CD4-positive, alpha-beta memory T cell (primary cell): Measurements from ENCODE around the gene TRAPPC6A. TPM values are rescaled to one million over a fixed set of nuclear protein-coding genes. Genes with fewer than 3 reads are reported as not detected.
A peak's percentile ranks its signal among the peaks of the same experiment; 100 is the strongest.

Experiments
- CTCF ChIA-PET: fragments of 350-600 bp; sonication (Branson Sonifier 250); formaldehyde crosslinking; loops from one replicate; lab custom pipeline; 2021; ENCODE audit warnings: inconsistent platforms; ENCODE audit not compliant: partially characterized antibody; lab: Charles Lee
- POLR2A ChIA-PET: fragments of 350-600 bp; sonication (Branson Sonifier 250); formaldehyde crosslinking; loops from one replicate; lab custom pipeline; 2021; ENCODE audit not compliant: partially characterized antibody; lab: Charles Lee
- DNase-seq, 5 donors: peaks; one replicate each; pipeline versions ENCODE4 v3.0.0 to v3.0.0-alpha.2; 2020 to 2022; ENCODE audit warnings: mixed read lengths in 1 of 5
- H3K27ac ChIP-seq: one replicate; pipeline ENCODE4 v1.7.0; 2013; ENCODE audit warnings: low read depth, low read length
- H3K27me3 ChIP-seq: 2 replicates; pipeline ENCODE4 v1.7.0; 2013; ENCODE audit warnings: mild to moderate bottlenecking, low read length, moderate library complexity; ENCODE audit not compliant: insufficient read depth
- H3K36me3 ChIP-seq: 2 replicates; pipeline ENCODE4 v1.7.0; 2013; ENCODE audit warnings: mild to moderate bottlenecking, low read length, moderate library complexity; ENCODE audit not compliant: insufficient read depth
- H3K4me1 ChIP-seq: 2 replicates; pipeline ENCODE4 v1.7.0; 2013; ENCODE audit warnings: mild to moderate bottlenecking, low read length, moderate library complexity; ENCODE audit not compliant: insufficient read depth
- H3K4me3 ChIP-seq, 2 donors: one replicate each; pipeline ENCODE4 v1.7.0; 2013; ENCODE audit warnings: low read length in 2 of 2, mild to moderate bottlenecking in 1 of 2
- H3K9me3 ChIP-seq, 2 donors: one replicate each; pipeline ENCODE4 v1.7.0; 2013; ENCODE audit warnings: low read length in 2 of 2, control low read depth in 1 of 2; ENCODE audit not compliant: control insufficient read depth in 1 of 2
- H3K27ac Mint-ChIP-seq, 7 donors: one replicate each; pipeline ENCODE4 v1.8.0; 2020 to 2021; ENCODE audit warnings: mixed read lengths in 7 of 7, mild to moderate bottlenecking in 6 of 7, inconsistent platforms in 3 of 7, moderate library complexity in 3 of 7
- H3K27me3 Mint-ChIP-seq, 2 donors: one replicate each; pipeline ENCODE4 v1.8.0; 2020 to 2021; ENCODE audit warnings: mixed read lengths in 2 of 2
- H3K36me3 Mint-ChIP-seq, 2 donors: one replicate each; pipeline ENCODE4 v1.8.0; 2020 to 2021; ENCODE audit warnings: mixed read lengths in 2 of 2, inconsistent platforms in 1 of 2, mild to moderate bottlenecking in 1 of 2
- H3K4me1 Mint-ChIP-seq, 4 donors: one replicate each; pipeline ENCODE4 v1.8.0; 2020 to 2021; ENCODE audit warnings: mixed read lengths in 4 of 4, mild to moderate bottlenecking in 1 of 4
- H3K4me3 Mint-ChIP-seq, 8 donors: one replicate each; pipeline ENCODE4 v1.8.0; 2020 to 2021; ENCODE audit warnings: mixed read lengths in 8 of 8, mild to moderate bottlenecking in 7 of 8, moderate library complexity in 6 of 8, inconsistent platforms in 3 of 8
- H3K9me3 Mint-ChIP-seq, 8 donors: one replicate each; pipeline ENCODE4 v1.8.0; 2020 to 2021; ENCODE audit warnings: mixed read lengths in 8 of 8, mild to moderate bottlenecking in 5 of 8, inconsistent platforms in 3 of 8, moderate library complexity in 1 of 8
- intact Hi-C: fragments of 100-400 bp; cut with micrococcal nuclease; formaldehyde crosslinking; loops from one replicate; pipeline ENCODE4 v1.15.1; 2023
- polyA plus RNA-seq, 2 donors: library from polyadenylated mRNA; unstranded; fragments of 300-500 nt; fragmentation: Illumina TruSeq; gene quantifications; one replicate each; pipeline ENCODE4 v1.2.3, GENCODE V29; 2021
- total RNA-seq, 2 experiments: library from RNA; stranded (reverse); gene quantifications; one replicate each; pipeline ENCODE4 v1.2.3, GENCODE V29; 2021

The TRAPPC6A gene
- total and polyA plus RNA-seq, 4 experiments from 2014 or later: 49.1 to 246 (median 106) TPM

DNA sequence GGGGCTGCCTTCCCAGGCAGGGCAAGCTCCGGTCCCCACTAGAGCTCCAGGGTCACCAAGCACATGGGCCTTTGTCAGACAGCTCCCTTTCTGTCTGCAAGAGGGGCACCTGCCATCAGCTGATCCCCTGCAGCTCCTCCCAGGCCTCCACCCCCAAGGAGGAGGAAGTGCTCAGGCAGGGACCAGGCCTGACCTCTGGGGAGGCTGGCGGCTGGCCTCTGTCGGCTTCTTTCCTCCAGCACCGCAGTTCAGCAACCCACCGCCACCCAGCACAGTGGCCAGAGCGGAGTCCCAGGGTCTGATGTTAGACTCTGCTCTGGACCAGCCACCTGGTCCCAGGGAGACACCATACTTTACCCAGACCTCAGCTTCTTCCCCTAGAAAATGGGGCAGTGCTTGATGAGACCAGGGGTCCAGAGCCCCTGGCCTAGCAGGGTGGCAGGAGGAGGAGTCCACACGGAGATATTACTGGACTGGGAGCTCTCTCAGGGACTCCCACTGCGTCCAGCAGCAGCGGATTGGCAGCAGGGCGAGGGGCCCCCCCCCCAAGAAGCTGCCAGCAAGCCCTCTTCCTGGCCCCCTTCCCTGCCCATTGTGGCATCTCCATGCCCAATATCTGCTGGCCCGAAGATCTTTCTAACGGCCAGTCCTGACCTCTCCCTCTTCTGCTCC lies 41.4 kb downstream of the TRAPPC6A start:
- DNase-seq: peak in 1 of 5 donors; percentile 16
- H3K27ac ChIP-seq: no peak overlapping the region
- H3K4me1 Mint-ChIP-seq: peaks cover 2 to 10% (median 4%) of the 10 kb centered on the region in 4 donors
- H3K27ac Mint-ChIP-seq: no peak overlapping the region
- H3K4me3 ChIP-seq: no peak overlapping the region
- ChIA-PET CTCF (interaction anchor here (2.2 kb wide), 1 partner anchor 11 kb away, joined by 9 read pairs; no protein-coding TSS in a partner anchor), POLR2A (no interaction called here)
- no peak overlapping the region for H3K4me3 Mint-ChIP-seq
- H3K27me3 ChIP-seq: no peaks in the 10 kb centered on the region
- intact Hi-C loops: no loop called here
- H3K4me1 ChIP-seq: no peaks in the 10 kb centered on the region
- no peaks in the 10 kb centered on the region for H3K27me3 Mint-ChIP-seq
- no peaks in the 10 kb centered on the region for H3K9me3 Mint-ChIP-seq
- peaks cover 0 to 4% of the 10 kb centered on the region in 2 donors for H3K36me3 Mint-ChIP-seq
- no peaks in the 10 kb centered on the region for H3K36me3 ChIP-seq
- no peaks in the 10 kb centered on the region for H3K9me3 ChIP-seq

DNA sequence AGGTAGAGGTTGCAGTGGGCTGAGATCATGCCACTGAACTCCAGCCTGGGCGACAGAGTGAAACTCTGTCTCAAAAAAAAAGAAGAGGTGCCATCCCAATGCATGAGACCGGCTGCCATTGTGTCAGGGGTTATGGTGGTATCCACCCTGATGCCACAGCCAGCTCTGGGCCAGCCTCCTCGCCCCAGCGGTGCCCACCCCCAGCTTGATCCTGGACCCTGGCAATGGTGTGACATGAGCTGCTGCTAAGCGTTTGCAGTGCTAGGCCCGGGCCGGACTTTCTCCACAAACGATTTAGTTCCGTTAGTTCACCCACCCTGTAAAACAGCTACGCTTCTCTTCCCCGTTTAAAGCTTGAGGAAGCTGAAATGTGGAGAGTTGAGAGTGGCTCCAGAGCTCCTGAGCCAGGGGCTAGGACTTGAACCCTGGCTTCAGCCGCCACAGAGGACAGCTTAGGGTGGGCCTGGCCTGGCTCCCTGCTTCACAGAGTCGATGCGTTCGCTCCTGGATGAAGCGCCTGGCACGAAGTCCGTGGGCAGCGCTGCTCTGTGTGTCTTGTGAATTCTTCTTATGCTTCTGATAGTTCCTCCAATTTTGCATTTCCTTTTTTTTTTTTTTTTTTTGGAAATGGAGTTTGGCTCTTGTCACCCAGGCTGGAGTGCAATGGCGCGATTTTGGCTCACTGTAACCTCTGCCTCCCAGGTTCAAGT lies 42.7 kb downstream of the TRAPPC6A start:
- Mint-ChIP-seq H3K9me3 (no peaks in the 10 kb centered on the region), H3K27ac (peak overlapping the region in 1 of 7 donors; percentile 27), H3K27me3 (no peaks in the 10 kb centered on the region), H3K4me1 (peaks cover 3 to 10% (median 4%) of the 10 kb centered on the region in 4 donors), H3K36me3 (no peaks in the 10 kb centered on the region), H3K4me3 (no peak overlapping the region)
- Histone ChIP-seq H3K9me3 (no peaks in the 10 kb centered on the region), H3K4me3 (no peak overlapping the region), H3K27me3 (no peaks in the 10 kb centered on the region), H3K36me3 (no peaks in the 10 kb centered on the region), H3K27ac (no peak overlapping the region), H3K4me1 (no peaks in the 10 kb centered on the region)
- CTCF ChIA-PET: interaction anchor here (2.2 kb wide), 1 partner anchor 10 kb away, joined by 9 read pairs; no protein-coding TSS in a partner anchor
- DNase-seq: peak in 1 of 5 donors; percentile 29
- intact Hi-C loops: no loop called here
- POLR2A ChIA-PET: no interaction called here

DNA sequence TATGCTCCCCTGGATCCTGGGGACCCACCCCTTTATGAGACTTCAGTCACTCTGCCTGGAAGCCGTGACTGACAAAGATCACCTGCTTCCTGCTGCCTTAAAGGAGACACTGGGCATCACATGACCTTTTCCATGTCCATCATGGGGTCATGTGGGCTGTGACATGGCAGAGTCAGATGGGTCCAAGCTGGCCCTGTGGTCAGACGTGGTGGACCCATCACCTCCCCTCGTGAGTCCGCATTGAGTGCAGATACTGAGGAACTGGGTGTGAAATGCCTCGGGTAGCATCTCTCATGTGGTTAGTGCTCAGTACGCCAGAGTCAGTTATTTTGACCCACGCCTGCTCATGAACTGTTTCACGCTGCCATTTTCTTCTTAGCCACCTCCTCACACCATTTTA lies 44.4 kb downstream of the TRAPPC6A start:
- H3K9me3 ChIP-seq: no peaks in the 10 kb centered on the region
- no peak overlapping the region for H3K4me3 ChIP-seq
- intact Hi-C loops: no loop called here
- Mint-ChIP-seq H3K27ac (no peak overlapping the region), H3K27me3 (no peaks in the 10 kb centered on the region), H3K4me1 (peaks cover 3 to 10% (median 4%) of the 10 kb centered on the region in 4 donors), H3K4me3 (no peak overlapping the region), H3K9me3 (no peaks in the 10 kb centered on the region), H3K36me3 (no peaks in the 10 kb centered on the region)
- no peaks in the 10 kb centered on the region for H3K36me3 ChIP-seq
- H3K27me3 ChIP-seq: no peaks in the 10 kb centered on the region
- peak in 1 of 5 donors; percentile 2 for DNase-seq
- H3K27ac ChIP-seq: no peak overlapping the region
- H3K4me1 ChIP-seq: no peaks in the 10 kb centered on the region
- ChIA-PET CTCF (no interaction called here), POLR2A (interaction anchor here (1.2 kb wide), 1 partner anchor 19 kb away, joined by 4 read pairs; no protein-coding TSS in a partner anchor)

DNA sequence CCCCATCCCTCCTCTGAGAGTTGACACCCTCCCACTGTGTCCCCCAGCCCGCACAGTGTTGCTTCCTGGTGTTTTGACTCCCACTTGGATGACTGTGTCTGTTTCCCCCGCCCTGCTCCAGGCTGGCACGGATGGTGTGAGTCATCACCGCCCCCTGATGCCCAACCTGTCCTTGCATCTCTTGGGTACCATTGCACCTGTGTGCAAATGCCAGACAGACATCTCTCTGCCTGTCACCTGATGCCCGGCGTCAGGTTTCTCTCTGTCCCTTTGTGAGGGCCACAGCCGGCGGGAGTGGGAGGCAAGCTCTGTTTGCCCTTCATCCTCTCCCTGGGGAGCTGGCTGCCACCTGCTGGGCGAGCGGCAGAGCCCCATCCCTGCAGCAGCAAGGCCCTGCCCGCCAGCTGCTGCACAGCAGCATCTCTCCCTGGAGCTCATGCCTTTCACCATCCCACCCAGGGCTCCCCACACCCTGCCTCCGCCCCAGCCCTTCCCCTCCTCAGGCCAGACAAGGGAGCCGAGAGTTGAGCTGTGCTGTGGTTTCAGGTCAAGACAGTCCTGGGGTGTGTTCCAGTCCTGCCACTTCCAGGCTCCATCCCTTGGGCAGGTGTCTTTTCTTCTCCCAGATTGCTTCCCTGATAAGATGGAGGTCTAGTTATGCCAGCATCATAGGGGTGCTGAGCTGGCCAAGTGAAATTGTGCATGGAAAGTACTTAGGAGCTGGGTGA lies 47.0 kb downstream of the TRAPPC6A start:
- Mint-ChIP-seq H3K36me3 (no peaks in the 10 kb centered on the region), H3K27ac (peak overlapping the region in 1 of 7 donors; percentile 6), H3K4me3 (no peak overlapping the region), H3K27me3 (no peaks in the 10 kb centered on the region), H3K4me1 (peaks cover under 1 to 8% (median 7%) of the 10 kb centered on the region in 4 donors), H3K9me3 (no peaks in the 10 kb centered on the region)
- Histone ChIP-seq H3K27me3 (no peaks in the 10 kb centered on the region), H3K27ac (no peak overlapping the region), H3K4me1 (peaks cover 3% of the 10 kb centered on the region), H3K9me3 (no peaks in the 10 kb centered on the region), H3K4me3 (no peak overlapping the region), H3K36me3 (no peaks in the 10 kb centered on the region)
- intact Hi-C loops: no loop called here
- CTCF ChIA-PET: interaction anchor here (0.9 kb wide), 1 partner anchor 19 kb away, joined by 3 read pairs; no protein-coding TSS in a partner anchor
- POLR2A ChIA-PET: no interaction called here
- DNase-seq: peak in 1 of 5 donors; percentile 30

DNA sequence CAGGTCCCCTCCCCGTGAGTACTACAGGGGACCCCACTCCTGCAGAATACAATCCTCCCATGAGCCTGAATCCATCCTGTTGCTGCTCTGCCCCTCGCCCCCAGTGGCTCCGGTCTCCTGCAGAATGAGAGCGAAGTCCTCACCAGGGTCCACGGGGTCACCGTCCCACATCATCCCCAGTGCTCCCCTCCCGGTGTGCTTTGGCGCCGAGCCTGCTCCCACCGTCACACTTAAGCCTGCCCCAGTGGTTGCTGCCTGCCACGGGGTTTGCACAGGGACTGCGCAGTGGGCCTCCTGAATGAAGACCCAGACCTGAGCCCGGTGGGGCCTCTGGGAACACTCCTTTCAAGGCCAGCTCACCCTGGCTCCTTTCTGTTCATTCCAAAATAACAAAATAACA lies 47.8 kb downstream of the TRAPPC6A start:
- Mint-ChIP-seq H3K4me1 (peaks cover 3 to 13% (median 11%) of the 10 kb centered on the region in 4 donors), H3K27me3 (no peaks in the 10 kb centered on the region), H3K4me3 (no peak overlapping the region), H3K27ac (no peak overlapping the region), H3K36me3 (no peaks in the 10 kb centered on the region), H3K9me3 (no peaks in the 10 kb centered on the region)
- Histone ChIP-seq H3K27me3 (no peaks in the 10 kb centered on the region), H3K27ac (no peak overlapping the region), H3K36me3 (no peaks in the 10 kb centered on the region), H3K4me3 (no peak overlapping the region), H3K9me3 (no peaks in the 10 kb centered on the region), H3K4me1 (peaks cover 10% of the 10 kb centered on the region)
- ChIA-PET POLR2A (no interaction called here), CTCF (interaction anchor here (0.9 kb wide), 1 partner anchor 20 kb away, joined by 3 read pairs; no protein-coding TSS in a partner anchor)
- peak in 1 of 5 donors; percentile 34 for DNase-seq
- intact Hi-C loops: no loop called here

DNA sequence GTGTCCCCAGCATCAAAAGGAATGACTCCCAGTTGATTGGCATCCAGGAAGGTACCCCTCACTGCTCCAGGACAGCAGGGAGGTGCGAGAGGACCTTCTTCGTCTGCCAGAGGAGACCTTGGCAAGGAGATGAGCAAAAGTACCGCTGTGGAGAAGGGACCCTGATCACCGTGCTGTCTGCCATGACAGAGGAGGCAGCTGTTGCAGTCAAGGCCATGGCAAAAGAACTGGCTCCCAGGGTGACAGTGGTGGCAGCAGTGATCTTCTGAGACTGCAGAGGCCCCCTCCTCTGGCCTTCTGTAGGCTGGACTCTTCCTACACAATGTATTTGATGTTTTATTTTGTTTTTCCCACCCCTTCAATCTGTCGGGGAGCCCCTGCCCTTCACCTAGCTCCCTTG lies 49.2 kb downstream of the TRAPPC6A start:
- Histone ChIP-seq H3K9me3 (no peaks in the 10 kb centered on the region), H3K36me3 (no peaks in the 10 kb centered on the region), H3K4me1 (peaks cover 10% of the 10 kb centered on the region), H3K27ac (no peak overlapping the region), H3K4me3 (no peak overlapping the region), H3K27me3 (no peaks in the 10 kb centered on the region)
- no peak overlapping the region for H3K27ac Mint-ChIP-seq
- peaks cover 6 to 14% (median 12%) of the 10 kb centered on the region in 4 donors for H3K4me1 Mint-ChIP-seq
- H3K36me3 Mint-ChIP-seq: no peaks in the 10 kb centered on the region
- CTCF ChIA-PET: interaction anchor here (0.7 kb wide), 1 partner anchor 36 kb away, joined by 3 read pairs; the partner anchor contains the start of gene PPP1R37
- no peaks in the 10 kb centered on the region for H3K27me3 Mint-ChIP-seq
- intact Hi-C loops: no loop called here
- no peak for DNase-seq
- POLR2A ChIA-PET: no interaction called here
- no peaks in the 10 kb centered on the region for H3K9me3 Mint-ChIP-seq
- no peak overlapping the region for H3K4me3 Mint-ChIP-seq
